Activated CD4-positive, alpha-beta T cell treated with anti-CD3 and anti-CD28 coated beads, Interleukin-2, amount 50 U/mL, for 48 hours (primary cell): Measurements from ENCODE around the gene PACSIN2.
A peak's percentile ranks its signal among the peaks of the same experiment; 100 is the strongest.

Source experiments
- DNase-seq, 2 experiments: peaks; one replicate each; pipeline ENCODE4 v3.0.0-alpha.2; 2020

Gene PACSIN2

DNA sequence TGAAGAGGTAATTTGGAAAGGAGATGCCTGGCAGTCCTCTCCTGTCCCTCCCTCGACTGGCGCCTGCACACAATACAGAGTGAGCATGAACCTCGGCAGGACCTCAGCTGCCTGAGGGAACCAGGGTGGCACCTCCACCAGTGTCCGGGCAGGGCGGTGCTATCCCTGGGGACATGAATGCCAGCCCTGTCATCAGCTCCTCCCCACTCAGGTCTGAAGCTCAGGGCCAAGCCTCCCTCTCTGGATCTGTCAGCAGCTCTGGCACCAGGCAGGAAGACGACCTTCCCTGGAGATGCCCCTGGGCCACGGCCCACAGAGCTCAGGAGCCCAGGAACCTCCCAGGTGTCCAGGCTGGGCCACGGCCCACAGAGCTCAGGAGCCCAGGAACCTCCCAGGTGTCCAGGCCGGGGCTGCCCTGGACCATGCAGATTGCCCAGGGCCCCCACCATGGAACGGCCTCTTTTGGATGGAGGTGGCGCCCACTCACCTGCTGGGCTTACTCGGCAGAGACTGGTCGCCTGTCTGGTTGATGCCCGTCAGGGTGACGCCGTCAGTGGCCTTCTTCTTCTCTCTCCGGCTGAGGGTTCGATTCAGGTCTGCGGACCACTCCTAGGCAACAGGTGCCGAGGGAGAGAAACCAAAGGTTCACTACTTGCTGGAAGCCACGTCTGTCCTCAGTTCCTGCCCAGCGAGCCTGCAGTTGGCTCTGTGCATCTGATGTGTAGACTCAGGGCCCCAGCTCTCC is 136.2 kb downstream of the PACSIN2 start:
- DNase-seq: no peak

DNA sequence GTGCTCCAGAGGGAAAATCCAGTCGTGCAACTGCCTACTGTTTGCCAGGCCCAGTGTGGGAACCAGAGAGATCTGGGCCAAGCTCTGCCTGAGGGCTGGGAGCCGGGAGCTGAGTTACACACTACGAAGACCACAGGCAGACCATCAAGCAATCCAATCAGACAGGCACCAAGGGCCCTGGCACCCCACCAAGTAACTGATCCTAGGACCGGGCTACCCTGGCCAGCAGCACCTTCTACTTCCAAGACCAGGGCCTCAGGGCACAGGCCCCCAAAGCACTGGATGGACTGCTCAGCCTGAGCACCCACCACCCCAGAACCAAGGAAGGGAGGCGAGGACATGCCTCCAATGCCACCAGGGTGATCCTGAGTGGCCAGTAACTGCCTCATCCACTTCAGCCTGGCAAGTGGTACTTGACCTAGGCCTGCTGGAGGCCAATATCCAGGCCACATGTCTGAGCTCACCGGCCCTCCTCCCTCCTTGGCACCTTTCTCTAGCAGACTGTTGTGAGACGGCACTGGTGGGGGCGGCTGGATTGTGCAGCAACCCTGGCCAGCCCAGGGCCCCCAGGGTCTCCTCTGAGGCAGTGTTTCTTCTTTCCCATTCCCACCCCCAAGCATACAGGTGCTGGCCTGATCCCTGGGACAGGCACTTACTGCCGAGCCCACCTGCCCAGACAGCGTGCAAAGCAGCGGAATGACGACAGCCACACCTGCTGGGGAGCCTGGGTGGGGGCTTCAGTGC is 137.2 kb downstream of the PACSIN2 start:
- no peak for DNase-seq

DNA sequence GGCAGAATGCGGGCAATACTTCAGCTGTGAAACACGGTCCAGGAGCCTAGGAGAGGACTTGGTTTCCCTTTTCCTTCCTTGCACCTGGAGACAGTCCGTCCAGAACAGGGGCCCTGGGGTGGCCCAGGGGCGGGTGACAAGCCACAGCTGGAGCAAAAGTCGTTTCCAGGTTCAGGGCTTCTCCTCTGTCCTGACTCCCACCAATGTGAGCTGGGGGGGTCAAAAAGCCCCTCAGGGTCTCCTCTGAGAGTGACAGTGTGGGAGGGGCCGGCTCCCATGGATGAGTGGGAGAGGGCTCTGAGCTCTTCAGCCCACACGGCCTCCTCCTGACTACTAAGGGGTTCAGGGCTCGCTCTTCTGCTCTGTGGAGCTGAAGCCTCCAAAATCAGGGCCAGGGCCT is 137.8 kb downstream of the PACSIN2 start:
- no peak for DNase-seq

DNA sequence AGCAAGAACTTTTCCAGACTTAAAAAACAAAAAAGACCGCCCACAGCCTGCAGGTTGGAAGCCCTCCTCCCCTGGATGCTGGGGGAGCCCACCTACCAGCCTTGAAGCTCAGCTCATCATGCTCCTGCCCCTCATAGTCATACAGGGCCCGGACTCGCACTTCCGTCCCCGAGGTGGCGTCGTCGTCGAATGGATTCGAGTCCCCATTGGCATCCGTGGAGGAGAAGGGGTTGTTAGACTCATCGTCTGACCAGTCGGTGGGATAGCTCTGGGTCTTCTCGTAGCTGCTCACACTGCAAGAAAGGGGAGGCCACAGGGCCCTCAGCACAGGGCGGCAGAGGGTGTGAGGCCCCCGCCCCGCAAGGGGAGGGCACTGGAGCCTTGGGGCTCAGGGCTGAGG is 138.9 kb downstream of the PACSIN2 start:
- DNase-seq: no peak

DNA sequence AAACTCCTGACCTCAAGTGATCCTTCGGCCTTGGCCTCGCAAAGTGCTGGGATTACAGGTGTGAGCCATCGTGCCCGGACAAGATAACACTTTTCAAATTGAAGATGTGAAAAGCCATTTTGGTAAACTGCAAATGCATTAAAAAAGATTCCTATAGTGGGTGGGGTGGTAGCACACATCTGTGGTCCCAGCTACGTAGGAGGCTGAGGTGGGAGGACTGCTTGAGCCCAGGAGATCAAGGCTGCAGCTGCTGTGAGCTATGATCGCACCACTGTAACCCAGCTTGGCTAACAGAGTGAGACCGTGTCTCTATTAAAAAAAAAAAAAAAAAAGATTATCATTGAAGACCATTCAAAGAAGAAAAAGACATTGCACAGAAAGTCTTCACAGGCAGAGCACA is 140.9 kb downstream of the PACSIN2 start:
- DNase-seq: no peak

DNA sequence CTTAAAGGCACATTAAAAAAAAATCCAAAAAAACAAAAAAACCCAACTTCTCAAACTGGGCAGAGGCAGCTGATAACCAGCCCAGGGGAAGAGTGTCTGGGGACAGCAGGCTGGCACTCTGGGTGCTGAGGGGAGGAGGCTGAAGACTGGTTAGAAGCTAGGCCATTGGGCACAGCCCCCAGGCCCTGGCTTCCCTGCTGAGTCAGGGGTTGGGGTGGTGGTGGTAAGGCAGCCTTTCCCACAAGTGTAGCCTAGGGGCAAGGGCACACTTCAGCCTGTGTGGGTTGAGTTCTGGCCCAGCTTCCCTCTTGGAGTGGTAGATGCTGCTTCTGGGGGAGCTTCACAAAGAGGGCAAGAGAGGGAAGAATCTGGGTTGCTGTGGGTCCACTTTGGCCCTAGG is 141.6 kb downstream of the PACSIN2 start:
- DNase-seq: no peak

DNA sequence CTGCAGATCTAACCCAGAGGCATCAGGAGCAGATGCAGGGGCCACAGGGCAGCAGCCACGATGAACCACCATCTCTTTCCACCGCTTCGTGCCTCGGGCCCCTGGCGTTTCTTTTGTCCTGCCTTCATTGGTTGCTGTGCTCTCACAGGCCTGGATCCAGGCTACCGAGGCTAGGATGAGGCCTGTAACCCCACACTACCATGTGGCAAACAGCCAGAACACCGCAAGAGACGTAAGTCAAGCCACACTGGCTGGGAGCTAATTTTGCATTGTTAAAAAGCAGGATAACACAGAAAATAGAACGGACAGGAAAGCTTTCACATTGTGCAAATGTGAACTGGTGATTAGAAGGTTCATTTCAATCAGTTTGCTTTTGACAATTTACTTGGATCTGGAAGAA is 142.1 kb downstream of the PACSIN2 start:
- no peak for DNase-seq

DNA sequence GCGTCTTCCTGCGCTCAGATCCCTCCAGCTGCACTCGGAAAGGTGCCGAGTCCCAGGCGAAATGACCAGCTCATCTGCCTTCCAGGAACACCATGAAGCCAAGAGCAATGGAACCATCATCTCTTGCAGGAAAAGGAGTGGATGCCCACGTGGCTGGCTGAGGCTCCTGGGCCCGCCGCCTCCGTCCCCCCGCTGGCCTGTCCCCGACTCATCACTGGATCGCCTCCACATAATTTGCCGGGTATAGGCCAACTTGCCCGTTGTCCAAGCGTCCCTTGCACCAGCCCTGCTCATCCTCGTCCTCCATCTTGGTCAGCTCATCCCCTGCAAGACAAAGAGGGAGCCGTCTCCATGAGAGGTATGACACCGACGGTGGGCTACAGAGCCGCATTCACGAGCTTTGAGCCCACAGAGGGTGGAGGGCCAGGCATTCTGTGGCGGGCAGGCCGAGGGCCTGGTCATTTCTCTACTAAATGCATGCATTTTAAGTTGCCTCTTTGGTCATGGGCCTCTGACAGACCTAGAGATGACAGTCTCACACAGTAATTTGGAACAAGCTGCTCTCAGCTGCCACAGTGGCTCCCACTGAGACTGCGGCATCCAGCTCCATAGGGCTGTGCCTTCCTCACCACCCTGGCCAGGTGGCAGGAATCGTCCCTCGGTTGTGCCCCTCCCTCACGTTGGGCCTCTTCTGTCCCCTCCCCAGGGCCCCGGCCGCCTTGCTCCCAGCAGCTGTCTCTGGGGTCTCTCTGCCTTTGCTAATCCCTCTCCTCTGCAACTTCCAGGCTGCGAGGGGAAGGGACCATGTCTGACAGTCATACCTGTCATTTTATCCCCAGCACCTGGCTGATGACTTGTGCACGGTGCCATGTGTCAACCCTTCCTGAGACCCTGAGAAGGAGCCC is 143.6 kb downstream of the PACSIN2 start:
- no peak for DNase-seq

DNA sequence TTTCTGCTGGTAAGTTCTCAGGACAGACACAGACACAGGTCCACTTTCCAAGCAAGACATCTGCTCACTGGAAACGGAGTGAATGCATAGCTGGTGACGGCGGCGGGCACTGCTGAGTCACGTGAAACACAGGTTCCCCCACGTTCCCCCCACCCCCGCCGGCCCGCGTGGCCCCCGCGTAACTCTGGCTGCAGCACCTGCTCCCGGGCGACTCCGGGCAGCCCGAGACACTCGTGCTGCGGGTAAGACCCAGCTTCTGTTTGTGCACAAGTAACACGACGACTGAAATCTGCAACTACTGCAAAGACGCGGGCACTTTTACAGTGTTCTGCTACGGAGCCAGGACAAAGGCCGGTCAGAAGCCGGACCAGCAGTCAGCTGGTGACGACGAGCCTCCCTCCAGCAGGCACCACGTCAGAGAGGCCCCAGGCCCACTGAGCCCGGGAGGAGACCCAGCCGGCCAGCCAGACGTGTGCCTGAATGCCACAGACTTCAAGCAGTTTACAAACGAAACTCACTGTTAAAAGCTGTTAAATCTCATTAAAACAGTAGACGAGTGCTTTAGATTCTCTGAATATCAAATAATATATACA is 145.0 kb downstream of the PACSIN2 start:
- no peak for DNase-seq

DNA sequence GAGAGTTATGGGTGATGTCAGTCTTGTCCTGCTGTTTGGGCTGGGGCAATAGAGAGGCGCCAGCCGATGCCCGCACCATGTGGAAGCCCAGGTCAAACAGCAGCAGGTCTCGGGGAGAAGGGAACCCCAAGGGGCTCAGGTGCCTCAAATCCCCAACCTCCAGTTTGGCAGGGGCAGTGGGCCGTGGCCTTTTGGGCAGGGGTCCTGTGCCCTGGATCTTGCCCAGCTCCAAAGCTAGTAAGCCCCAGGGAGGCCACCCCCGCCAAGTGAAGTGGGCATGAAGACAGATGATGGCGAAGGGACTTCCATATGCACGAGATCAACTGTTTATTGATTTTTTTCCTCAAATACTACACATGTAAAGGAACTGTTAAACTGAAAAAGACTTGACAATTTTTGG is 145.5 kb downstream of the PACSIN2 start:
- DNase-seq: no peak

DNA sequence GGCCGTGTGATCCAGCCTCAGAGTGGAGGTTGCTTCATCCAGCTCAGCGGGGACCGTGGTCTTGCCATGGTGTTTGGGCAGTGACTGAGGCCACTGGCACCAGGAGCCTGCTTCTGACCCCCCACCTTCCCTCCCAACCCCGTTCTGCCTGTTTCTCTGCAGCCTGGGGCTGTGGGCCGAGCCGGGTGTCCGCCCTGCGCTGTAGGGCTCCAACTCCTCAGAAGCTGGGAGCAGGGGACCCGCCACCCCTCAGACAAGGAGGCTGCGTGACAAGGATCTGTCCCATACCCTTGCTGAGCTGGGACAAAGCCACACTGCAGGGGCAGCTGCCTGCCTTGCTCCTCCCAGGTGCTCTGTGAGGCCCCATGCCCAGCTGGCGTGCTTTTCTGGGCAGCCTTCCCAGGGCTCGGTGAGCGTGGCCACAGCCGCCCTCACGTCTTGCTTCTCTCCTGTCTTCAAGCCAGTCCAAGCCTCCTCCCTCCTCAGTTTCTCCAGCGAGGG is 146.1 kb downstream of the PACSIN2 start:
- no peak for DNase-seq

DNA sequence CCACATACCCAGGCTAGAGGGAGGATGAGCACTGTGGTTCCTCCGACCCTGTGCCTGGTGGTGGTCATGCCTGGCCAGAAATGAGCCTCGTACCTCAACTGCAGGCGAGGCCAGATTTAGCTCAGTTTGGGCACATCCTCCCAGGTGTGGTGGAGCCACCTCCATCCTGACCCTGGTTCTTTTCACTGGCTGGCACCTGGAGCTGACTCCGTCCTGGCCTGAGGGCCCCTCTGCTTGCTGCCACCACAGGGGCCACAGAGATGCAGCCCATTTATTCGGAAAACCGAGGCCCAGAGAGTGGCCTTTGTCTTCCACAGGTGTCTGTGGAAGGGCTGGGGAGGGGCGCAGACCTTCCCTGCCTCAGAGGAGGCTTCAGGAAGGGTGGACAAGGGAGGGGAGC is 148.8 kb downstream of the PACSIN2 start:
- DNase-seq: no peak

DNA sequence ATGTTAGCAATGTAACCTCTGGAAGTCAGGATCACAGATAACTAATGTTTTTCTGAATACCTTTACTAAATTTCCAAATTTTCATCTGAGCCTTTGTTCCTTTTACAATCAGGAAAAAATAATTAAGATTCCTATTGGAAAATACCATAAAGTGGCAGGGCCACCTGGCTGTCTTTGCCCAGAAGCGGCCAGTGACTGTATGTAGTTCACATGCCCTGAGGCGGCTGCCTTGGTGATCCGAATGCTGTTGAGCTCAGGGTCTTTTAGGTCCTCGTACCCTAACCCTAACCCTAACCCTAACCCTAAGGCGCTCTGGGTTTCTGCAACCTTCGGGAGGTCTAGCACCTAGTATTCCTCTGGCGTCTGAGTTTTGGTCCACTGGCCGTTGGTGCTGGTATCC is 149.4 kb downstream of the PACSIN2 start:
- no peak for DNase-seq

DNA sequence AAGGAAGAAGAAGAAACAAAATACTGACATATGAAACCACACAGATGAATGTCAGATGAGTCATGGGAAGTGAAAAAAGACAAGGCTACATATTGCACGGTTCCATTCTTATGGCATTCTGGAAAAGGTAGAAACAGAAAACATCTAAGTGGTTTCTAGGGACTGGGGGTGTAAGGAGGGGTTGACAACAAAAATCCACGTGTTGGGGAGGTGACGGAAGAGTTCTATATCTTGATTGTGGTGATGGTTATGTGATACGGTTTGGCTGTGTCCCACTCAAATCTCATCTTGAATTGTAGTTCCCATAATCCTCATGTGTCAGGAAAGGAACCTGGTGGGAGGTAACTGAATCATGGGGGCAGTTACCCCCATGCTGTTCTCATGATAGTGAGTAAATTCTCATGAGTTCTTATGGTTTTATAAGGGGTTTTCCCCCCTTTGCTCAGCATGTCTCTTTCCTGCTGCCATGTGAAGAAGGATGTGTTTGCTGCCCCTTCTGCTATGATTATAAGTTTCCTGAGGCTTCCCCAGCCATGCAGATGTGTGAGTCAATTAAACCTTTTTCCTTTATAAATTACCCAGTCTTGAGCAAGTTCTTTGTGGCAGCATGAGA is 151.5 kb downstream of the PACSIN2 start:
- DNase-seq: peak; percentile 41 to 68

DNA sequence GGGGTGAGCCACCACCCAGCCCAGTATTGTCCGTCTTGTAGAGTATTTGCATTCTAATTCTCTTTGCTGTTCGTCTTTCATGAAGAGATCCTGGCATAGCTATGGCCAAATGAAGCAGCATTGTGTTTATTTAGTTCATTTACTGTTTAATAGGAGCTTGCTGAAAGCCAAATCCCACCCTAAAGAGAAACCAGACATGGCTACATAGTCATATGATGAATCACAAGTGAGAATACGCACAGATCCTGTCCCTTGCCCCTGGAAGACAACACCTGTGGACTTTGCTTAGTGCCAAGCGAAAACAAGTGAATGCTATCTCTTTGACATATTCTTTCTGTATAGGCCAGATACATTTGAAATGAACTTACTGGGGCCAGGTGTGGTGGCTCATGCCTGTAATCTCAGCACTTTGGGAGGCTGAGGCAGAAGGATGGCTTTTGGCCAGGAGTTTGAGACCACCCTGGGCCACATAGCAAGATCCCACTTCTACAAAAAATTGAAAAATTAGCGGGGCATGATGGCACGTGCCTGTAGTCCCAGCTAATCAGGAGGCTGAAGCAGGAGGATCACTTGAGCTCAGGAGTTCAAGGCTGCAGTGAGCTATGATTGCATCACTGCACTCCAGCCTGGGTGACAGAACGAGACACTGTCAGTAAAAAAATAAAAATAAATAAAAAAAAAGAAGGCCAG is 152.8 kb downstream of the PACSIN2 start:
- no peak for DNase-seq

DNA sequence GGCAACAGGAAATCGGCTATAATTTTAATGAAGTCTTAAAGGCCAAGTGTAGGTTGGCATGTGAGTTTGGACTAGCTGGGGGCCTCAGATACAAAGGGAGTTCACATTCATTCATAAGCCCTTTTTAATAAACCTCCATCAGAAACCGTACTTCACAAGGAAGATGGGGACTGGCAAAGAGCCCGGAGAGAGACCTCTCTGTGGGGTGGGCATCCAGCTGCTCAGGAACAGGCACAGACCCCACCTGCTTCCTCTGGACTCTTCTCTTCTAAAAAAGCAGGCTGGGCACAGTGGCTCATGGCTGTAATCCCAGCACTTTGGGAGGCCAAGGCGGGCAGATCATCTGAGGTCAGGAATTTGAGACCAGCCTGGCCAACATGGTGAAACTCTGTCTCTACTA is 154.0 kb downstream of the PACSIN2 start:
- DNase-seq: no peak

DNA sequence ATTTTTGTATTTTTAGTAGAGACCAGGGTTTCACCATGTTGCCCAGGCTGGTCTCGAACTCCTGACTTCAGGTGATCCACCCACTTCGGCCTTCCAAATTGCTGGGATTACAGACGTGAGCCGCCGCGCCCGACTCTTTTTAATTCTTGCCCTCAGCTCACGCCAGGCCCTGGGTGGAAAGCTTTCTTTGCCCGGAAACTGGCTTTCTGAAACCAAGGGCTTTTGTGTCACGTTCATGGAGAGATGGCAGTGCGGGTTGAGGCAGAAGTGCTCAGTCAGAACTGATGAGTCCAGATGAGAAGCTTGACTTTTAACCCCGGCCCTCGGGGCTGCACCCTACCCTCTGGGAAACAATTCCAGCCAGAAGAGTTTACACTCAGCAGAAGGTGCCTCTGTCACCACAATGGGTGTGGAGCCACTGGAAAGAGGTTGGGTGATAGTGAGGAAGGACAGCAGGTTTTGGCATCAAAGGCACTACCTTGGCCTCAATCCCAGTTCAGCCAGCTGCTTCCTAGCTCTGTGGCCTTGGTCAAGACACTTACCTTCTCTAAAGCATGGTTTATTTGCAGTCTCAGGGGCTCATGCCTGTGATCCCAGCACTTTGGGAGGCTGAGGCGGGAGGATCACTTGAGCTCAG is 157.0 kb downstream of the PACSIN2 start:
- no peak for DNase-seq

DNA sequence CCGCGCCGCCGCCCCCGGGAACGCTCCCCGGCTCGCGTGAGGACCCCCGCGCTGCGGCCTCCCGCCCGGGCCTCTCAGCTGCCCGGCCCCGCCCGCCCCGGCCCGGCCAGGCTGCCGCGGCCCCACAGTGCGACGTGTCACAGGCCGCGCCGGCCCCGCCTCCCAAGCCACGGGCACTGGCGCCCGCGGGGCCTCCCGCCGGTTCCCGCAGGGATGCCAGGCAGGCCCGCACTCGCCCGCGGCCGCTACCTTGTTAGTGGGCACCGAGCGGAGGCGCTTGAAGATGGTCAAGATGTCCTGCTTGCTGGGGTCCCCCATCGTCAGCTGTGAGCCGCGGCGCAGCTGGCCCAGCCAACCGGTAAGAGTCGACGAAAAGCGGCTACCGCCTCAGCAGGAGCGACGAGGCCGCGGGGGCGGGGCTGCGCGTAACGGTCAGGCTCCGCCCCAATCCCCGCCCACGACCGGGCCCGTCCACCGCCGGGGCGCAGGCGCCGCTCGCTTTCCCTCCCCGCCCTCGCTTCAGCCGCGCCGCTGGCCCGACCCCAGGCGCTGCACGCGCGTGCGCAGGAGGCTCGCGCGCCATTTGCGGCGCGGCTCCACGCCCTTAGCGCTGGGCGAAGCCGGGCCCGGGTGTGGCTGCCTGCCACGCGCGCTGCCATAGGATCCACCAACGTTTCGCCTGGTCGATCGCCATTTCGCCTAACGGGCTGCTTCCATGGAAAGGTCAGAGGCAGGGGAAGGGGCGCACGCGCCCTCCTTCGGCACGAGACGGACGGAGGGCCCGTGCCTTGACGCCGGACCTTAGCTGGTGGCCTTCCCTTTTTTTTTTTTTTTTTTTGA is 157.9 kb downstream of the PACSIN2 start, which contains the start of gene ARFGAP3:
TSS of gene ARFGAP3 (minus strand) at position 409 of the 840 bp plus-strand sequence. CDS start at position 318, 91 bp downstream.
- DNase-seq: peak; percentile 92 to 93

DNA sequence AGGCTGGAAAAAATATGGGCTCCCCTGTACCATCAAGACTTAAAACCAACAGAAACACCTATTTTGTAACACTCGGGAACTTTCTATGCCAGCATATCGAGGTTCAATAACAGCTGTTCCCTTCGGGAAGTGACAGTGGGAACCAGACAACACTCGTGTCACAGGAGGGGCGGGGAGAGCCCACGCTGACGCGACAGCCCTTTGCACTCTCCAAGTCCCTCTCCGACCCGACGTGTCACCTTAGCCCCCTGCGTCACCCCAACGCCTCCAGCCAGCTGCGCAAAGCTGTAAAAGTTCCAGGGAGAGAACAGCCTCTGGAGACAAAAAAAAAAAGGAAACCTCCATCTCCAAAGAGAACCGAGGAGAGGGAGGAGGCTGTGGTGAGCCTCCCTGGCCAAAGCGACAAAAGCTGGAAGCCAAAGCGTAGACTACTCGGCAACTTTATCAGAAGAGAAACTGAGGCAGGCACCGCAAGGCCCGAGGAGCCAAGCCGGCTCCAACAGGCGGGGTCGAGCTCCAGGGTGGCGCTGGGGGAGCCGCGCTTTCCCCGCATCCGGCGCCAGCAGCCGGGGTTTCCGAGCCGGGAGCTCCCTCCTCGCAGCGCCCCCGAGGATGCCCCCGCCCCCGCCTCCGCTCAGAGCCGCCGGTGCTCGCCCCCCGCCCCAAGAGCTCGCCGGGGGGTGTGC is 158.6 kb downstream of the PACSIN2 start:
- peak; percentile 50 to 60 for DNase-seq

DNA sequence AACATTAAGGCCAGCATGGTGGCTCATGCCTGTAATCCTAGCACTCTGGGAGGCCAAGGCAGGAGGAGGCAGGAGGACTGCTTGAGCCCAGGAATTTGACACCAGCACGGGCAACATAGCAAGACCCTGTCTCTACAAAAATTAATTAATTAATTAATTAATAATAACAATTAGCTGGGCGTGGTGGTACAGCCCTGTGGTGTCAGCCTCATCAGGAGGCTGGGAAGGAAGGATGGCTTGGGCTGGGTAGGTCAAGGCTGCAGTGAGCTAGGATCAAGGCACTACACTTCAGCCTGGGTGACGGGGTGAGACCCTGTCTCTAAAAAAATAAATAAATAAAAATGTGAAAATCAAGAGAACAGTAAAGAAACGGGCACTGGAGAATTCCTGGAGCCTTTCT is 159.2 kb downstream of the PACSIN2 start:
- DNase-seq: no peak
